ENCODE data around the gene ZNF783.
"Not testable (repeated sequence)": the region's sequence is repeated elsewhere in the genome, so short reads cannot be mapped to it uniquely, and the experiment has no call there.

The ZNF783 gene

DNA sequence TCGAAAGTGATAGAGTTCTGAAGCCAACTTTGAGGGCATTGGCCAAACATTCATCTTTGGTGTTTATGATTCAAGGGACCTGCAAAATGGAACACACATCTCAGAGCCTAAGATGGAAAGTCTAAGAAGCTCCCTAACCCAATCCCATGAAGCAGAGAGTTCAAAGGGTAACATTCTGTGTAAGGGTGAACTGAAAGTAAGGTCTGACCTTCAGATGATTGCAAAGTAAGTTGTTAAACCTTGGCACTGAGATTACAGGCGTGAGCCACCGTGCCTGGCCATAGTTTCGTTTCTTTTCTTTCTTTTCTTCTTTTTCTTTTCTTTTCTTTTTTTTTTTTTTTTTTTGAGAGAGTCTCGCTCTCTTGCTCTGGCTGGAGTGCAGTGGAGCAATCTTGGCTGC lies 20.3 kb upstream of the ZNF783 start:
- no peak for DNase-seq

- no peak for DNase-seq
Observed at GRCh38 chr7:149245244-149245643, 16.8 kb upstream of the ZNF783 start.

DNA sequence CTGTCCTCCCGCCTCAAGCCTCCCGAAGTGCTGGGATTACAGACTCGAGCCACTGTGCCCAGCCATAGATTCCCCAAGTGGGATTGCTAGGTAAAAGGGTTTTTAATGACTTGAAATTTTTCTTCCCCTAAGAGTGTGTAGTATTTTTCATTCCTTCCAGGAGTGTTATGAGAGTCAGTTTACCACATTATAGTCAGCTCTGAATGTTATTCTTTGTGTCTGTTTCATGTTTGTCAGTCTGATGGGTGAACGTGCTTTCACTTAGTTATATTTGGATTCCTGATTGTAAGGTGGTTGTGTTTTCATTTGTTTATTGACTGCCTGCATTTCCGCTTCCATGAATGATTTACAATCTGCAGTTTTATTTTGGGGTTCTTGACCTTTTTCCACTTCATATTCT lies 16.3 kb upstream of the ZNF783 start:
- DNase-seq, result no peak

GRCh38 chr7:149248777-149249176 lies 13.2 kb upstream of the ZNF783 start:
- DNase-seq, result no peak

- not testable (repeated sequence) for DNase-seq
Observed at GRCh38 chr7:149250151-149250550, 11.8 kb upstream of the ZNF783 start.

DNA sequence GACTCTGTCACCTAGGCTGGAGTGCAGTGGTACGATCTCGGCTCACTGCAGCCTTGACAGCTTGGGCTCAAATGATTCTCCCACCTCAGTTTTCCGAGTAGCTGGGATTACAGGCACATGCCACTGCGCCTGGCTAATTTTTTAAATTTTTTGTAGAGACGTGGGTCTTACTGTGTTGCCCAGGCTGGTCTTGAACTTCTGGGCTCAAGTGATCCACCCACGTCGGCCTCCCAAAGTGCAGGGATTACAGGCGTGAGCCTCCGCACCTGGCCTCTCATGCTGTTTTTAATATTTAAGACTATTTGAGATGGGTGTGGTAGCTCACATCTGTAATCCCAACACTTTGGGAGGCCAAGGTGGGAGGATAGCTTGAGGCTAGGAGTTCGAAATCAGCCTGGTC lies 10.5 kb upstream of the ZNF783 start:
- DNase-seq, result not testable (repeated sequence)

GRCh38 chr7:149252378-149252777 lies 9.6 kb upstream of the ZNF783 start:
- no peak for DNase-seq

- no peak for DNase-seq
Observed at GRCh38 chr7:149253665-149254064, 8.3 kb upstream of the ZNF783 start.

DNA sequence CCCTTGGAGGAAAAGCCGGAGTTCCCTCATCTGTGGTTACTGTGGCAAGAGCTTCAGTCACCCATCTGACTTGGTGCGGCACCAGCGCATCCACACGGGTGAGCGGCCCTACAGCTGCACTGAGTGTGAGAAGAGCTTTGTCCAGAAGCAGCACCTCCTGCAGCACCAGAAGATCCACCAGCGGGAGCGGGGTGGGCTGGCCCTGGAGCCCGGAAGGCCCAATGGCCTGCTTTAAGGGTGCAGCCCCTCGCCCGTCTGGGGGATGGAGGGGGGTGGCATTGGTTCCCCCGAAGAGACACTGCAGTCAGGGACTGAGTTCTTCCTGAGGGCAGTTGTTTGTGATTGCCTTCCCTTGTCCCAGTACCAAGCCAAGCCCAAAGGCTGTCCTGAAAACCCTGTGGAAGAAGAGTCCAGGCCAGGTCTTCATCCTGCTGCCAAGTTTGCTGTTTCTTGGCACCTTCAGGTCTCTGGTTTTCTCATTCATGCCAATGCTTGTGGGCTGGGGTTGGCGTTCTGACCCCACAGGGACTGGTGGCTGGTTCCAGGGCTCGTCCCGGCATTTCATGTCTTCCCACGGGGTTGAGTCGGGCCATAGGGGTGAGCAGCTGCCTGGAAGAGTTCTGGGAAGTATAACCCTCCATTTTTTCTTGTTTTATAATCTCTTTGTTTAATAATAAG lies 7.7 kb upstream of the ZNF783 start:
- DNase-seq, result no peak

DNA sequence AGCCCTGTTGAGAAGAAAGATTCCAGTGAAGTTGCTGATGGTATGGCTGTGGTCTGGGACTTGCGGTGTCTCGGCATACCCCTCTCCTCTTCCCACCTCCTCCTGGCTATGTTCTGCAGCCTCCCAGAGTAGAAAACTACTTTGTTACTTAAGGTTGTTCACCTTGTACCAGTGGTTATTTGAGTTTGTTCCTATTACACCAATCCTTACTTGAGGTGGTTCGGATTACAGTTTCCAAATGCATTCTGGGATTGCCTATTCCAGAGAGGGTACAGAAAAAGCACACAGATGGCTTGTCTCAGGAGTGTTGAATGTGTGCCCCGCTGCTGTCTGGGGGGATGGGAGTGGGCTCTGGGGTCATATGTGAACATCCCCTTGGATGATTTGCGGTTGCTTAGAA lies 6.8 kb upstream of the ZNF783 start:
- DNase-seq, result no peak

DNA sequence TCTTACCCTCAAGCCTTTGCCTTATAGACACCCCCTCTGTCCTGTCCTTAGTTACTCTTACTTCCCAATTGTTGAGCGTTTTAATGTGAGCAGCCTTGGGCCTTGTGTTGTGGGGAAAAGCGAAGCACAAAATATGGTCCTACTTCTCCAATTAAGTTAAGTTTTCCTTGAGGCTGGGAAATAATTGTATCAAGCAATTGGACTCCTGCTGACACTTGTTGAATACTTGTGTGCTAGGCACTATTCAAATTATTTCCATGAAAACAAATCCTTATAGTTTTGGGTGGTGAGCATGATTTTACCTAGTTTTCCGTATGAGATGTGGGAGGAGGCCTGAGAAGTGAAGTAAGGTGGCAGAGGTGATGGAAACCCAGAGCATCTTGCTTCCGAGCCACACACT lies 5.4 kb upstream of the ZNF783 start:
- no peak for DNase-seq

DNA sequence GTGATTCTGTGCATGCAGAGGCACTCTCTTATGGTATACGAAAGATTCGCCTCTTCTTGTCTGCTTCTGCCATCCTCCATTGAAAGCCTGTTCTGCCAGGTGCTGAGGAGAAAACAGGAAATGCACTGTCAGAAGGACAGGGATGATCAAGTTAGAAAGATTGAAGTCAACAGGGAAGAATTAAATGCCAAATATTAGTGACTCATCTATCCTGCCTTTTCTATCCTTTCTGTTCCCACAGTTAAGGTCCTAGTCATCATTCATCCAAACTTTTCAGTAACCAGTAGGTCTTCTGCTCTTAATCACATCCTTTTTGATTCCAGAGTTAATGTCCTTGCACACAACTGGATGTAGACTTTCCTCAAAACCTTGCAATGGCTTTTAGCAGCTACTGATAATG lies 4.8 kb upstream of the ZNF783 start:
- DNase-seq, result no peak

DNA sequence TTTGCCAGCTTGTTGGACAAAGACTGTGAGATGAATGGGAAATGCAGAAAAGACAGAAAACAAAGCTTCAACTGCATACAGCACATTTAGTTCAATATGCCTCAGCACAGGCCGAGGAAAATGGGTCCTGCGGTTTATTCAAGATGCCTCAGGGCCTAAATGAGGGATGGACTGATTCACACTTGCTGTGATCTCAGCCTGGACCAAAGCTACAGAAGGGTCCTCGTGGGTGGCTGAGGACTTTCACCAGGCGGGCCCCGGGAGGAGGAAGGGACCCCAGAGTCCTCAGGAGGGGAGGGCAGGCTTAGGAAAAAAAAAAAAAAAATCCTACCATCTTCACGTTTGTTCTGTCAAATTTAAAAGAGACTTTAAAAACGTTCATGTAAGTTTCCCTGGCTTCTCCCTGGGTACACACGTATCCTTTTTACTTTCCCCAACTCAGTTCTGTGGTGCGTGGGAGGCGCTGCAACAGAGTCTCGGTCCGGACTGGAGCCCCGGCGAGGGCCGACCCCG lies 624 bp upstream of the ZNF783 start:
- peak; percentile 66 for DNase-seq

DNA sequence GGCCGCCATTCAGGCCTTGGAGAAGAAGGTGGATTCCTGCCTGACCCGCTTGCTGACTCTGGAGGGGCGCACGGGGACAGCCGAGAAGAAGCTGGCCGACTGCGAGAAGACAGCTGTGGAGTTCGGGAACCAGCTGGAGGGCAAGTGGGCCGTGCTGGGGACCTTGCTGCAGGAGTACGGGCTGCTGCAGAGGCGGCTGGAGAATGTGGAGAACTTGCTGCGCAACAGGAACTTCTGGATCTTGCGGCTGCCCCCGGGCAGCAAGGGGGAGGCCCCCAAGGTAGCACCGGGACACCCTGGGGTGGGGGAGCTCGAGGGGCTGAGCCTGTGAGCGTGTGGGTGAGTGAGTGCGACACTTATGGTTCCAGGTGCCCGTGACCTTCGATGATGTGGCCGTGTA lies 4.5 kb downstream of the ZNF783 start:
- DNase-seq, result no peak

DNA sequence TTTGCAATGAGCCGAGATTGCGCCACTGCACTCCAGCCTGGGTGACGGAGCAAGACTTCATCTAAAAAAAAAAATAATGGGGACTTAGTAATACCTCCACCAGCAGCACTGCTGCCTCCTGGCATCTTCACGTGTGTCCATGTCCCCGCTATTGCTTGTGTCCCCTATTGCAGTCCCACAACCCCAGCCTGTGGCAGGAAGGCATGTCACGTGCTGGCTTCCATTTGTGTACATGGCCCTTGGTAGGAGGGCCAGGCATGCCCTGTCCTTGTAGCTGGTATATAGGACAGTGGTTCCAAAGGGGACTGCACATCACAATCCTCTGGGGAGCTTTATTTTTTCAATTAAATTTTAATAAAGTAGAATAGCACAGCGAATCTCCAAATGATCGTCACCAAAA lies 5.7 kb downstream of the ZNF783 start:
- DNase-seq, result no peak

GRCh38 chr7:149274424-149274823 lies 12.4 kb downstream of the ZNF783 start:
- not testable (repeated sequence) for DNase-seq

DNA sequence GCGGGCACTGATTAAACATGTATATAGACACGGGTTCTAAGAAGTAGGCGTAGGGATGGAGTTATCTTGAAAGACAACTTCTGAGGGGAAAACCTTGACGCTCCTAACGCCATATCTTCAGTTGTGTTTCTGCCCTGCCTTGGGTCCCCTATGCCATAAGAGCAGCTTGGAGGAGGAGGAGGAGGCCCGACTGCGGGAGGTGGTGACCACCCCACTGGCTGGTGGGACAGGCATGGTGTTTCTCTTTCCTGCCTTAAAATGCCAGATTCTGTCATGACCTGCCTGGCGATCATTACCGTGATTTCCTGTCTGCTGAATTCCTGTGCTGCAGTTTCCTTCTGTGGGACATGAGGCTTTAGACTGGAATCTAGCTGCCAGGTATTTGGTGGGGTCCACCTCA lies 15.9 kb downstream of the ZNF783 start:
- DNase-seq, result no peak

DNA sequence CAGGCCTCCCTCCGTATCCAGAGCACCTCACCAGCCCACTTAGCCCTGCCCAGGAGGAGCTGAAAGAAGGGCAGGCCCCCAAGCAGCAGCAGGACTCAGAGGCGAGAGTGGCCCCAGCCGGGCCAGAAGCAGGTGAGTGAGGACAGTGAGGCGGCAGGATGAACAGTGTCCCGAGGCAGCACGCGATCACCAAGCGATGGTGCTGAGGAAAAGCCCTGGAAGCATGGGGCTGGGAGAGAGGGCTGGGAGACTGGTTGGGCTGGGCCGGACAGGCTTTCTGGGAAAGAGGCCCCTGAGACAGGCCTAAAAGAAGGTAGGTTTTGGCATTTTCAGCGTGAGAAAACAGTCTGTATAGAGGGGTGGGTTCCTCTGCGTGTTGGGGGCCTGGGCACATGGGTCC lies 16.4 kb downstream of the ZNF783 start:
- DNase-seq, result no peak

DNA sequence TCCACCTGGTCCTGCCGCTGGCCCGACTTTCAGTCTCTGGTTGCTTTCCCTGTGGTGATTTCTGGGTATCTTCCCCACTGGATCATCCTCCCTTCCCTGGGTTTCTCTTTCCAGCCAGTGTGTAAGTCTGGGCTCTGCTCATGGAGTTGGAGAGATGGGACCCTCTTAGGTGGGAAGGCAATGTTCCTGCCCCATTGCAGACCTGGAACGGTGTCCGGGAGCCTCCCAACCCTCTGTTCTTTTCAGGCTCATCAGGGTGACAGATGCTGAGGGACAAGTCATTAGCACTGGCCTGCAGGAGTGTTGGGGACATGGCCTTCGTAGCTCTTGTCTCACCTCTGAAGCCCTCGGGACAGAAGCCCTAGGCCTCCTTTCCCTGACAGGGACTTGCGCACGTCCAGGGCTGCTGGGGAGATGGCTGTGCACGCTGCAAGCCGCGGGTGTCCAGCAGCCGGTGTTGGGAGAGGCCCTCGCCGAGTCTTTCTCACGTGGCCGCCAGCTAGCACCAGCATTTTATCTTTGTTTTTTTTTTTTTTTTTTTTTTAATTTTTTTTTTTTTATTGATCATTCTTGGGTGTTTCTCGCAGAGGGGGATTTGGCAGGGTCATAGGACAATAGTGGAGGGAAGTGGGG lies 17.2 kb downstream of the ZNF783 start:
- no peak for DNase-seq

GRCh38 chr7:149280151-149280550 lies 18.2 kb downstream of the ZNF783 start:
- no peak for DNase-seq

DNA sequence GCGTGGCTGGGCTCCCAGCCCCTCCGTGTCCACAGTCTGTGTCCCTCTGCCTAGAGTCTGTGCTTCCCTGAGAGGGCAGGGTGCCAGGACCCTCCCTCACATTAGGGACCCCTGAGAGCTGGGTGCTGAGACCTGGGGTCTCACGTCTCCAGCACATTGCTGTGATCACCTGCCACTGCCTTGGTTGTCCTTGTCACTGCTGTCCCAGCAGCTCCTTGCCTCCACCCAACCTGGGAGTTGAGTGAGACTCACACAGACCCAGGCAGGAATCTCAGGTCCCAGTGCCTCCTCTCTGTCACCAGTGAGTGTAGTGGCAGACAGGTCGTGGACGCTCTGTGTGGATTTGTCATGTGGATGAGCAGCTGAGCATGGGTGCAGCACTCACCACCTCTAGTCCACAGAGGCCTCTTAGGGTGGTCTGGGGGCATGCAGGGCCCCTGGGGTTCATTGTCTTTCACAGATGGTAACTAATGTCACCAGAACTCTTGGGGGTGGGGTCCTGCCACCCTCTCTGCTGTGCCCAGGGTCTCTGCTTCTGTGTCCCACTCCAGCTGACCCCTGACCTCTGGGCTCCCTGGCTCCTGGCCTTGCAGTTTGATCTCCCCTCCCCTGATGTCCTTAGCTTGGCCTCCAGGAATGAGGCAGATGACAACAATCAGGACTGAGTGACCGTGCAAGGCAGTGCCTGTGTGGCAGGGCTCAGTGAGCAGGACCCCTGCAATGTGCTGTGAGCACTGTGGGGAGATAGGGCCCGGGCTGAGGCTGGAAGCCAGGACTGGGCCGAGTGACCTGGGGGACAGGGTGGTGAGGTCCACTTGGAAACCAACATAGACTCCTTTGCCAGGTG lies 18.9 kb downstream of the ZNF783 start:
- no peak for DNase-seq

DNA sequence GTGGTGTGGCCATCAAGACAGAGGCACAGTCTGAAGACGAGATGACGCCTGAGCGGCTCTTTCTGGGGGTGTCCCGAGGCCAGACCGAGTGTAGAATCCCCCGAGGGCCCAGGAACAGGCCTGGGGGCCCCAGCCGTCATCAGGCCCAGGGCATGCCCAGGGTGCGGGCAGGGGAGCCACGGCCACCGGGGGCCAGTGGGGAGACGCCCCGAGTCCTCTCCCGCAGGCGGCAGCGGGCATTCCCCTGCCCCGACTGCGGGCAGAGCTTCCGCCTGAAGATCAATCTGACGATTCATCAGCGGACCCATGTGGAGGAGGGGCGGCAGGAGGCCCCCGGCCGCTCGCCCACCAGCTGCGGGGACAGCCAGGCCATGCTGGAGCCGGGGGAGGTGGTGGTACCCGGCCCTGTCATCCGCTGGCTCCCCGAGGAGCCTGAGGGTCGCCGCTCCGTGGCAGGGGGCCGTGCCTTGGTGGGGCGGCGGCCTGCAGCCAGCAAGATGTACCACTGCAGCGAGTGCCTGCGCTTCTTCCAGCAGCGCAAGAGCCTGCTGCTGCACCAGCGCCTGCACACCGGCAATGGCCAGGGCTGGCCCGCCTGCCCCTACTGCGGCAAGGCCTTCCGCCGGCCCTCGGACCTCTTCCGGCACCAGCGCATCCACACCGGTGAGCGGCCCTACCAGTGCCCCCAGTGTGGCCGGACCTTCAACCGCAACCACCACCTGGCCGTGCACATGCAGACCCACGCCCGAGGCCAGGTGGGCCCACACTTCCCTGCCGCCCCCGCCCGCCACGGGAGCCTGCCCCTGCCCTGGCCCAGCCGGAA lies 19.7 kb downstream of the ZNF783 start:
- DNase-seq, result no peak

- no peak for DNase-seq
Observed at GRCh38 chr7:149282331-149282655, 20.3 kb downstream of the ZNF783 start.

Data from NCI-H69 (cell line).